ENCODE results near the gene INTS15.

The INTS15 gene

GRCh38 chr7:6639627-6640026 lies 49.8 kb downstream of the INTS15 start:
- TF ChIP-seq CTCF (IDR thresholded peaks at IDR 0.05; ENCODE audit: insufficient read depth, low read length) (no peak), POLR2AphosphoS5 (IDR thresholded peaks at IDR 0.05; ENCODE audit: low read depth) (no peak), SPI1 (IDR thresholded peaks at IDR 0.05; ENCODE audit: borderline replicate concordance, low read depth) (no peak)
- Histone ChIP-seq H3K27me3 (ENCODE audit: insufficient read depth, poor library complexity, severe bottlenecking) (no peaks in the 10 kb centered on the region), H3K27ac (replicated peaks) (no peak overlapping the region), H3K4me3 (replicated peaks; ENCODE audit: insufficient read depth, low read length) (no peak overlapping the region)
- no peak for DNase-seq (ENCODE audit: low read depth in 1 of 2, low spot score in 1 of 2)

- TF ChIP-seq GABPA (IDR thresholded peaks at IDR 0.05; ENCODE audit: low read depth) (no peak), CTCF (IDR thresholded peaks at IDR 0.05; ENCODE audit: insufficient read depth, low read length) (no peak), REST (IDR thresholded peaks at IDR 0.05; ENCODE audit: insufficient replicate concordance, low read depth) (no peak), SPI1 (IDR thresholded peaks at IDR 0.05; ENCODE audit: borderline replicate concordance, low read depth) (no peak), POLR2AphosphoS5 (IDR thresholded peaks at IDR 0.05; ENCODE audit: low read depth) (no peak)
- Histone ChIP-seq H3K27me3 (ENCODE audit: insufficient read depth, poor library complexity, severe bottlenecking) (no peaks in the 10 kb centered on the region), H3K27ac (replicated peaks) (no peak overlapping the region), H3K4me3 (replicated peaks; ENCODE audit: insufficient read depth, low read length) (no peak overlapping the region)
- DNase-seq (ENCODE audit: low read depth in 1 of 2, low spot score in 1 of 2) = peak in 1 of 2 experiments; percentile 34
Observed at GRCh38 chr7:6640246-6640721, 50.5 kb downstream of the INTS15 start.

GRCh38 chr7:6641305-6642035 lies 51.6 kb downstream of the INTS15 start:
- H3K27me3 ChIP-seq (ENCODE audit: insufficient read depth, poor library complexity, severe bottlenecking) = no peaks in the 10 kb centered on the region
- no peak overlapping the region for H3K4me3 ChIP-seq (replicated peaks; ENCODE audit: insufficient read depth, low read length)
- TF ChIP-seq POLR2AphosphoS5 (IDR thresholded peaks at IDR 0.05; ENCODE audit: low read depth) (no peak), SPI1 (IDR thresholded peaks at IDR 0.05; ENCODE audit: borderline replicate concordance, low read depth) (no peak), REST (IDR thresholded peaks at IDR 0.05; ENCODE audit: insufficient replicate concordance, low read depth) (no peak), CTCF (IDR thresholded peaks at IDR 0.05; ENCODE audit: insufficient read depth, low read length) (no peak), GABPA (IDR thresholded peaks at IDR 0.05; ENCODE audit: low read depth) (no peak)
- no peak overlapping the region for H3K27ac ChIP-seq (replicated peaks)
- DNase-seq (ENCODE audit: low read depth in 1 of 2, low spot score in 1 of 2) = no peak

All from HL-60 (cell line).